Prostate gland (tissue), 2 donors: ENCODE measurements around the gene ANO2. TPM values are rescaled to one million over a fixed set of nuclear protein-coding genes. Genes with fewer than 3 reads are reported as not detected.

ENCODE experiments used
- DNase-seq: peaks from one replicate; pipeline ENCODE4 v3.0.0-alpha.2; 2019; ENCODE audit warnings: low spot score
- H3K27ac ChIP-seq, 2 donors: fragments of 200-600 bp; sonication (generic); 2 replicates each; pipeline ENCODE4 v1.5.1; 2017 to 2019
- H3K27me3 ChIP-seq: fragments of 200-600 bp; sonication (generic); replicated peaks from 2 replicates; pipeline ENCODE4 v1.5.1; 2019; ENCODE audit not compliant: insufficient read depth
- H3K36me3 ChIP-seq, 2 donors: fragments of 200-600 bp; sonication (generic); 1 replicate in 1 of 2; 2 replicates in 1 of 2; pipeline versions ENCODE4 v1.5.1 to v1.8.1; 2017 to 2019
- H3K4me1 ChIP-seq: fragments of 200-600 bp; sonication (generic); replicated peaks from 2 replicates; pipeline ENCODE4 v1.5.1; 2019
- H3K4me3 ChIP-seq, 2 donors: fragments of 200-600 bp; sonication (generic); 2 replicates each; pipeline ENCODE4 v1.5.1; 2017 to 2019
- H3K9me3 ChIP-seq: fragments of 200-600 bp; sonication (generic); 2 replicates; pipeline ENCODE4 v1.5.1; 2017
- CTCF ChIP-seq, 4 experiments: fragments of 200-600 bp in 2 of 4; fragments of 450-650 bp in 2 of 4; sonication (generic) in 2 of 4; IDR thresholded peaks; 1 replicate in 3 of 4; 2 replicates in 1 of 4; pipeline ENCODE4 v1.5.1; 2016 to 2019; ENCODE audit warnings: antibody characterized with exemption in 4 of 4, mild to moderate bottlenecking in 2 of 4, moderate library complexity in 2 of 4
- POLR2A ChIP-seq: fragments of 450-650 bp; IDR thresholded peaks from one replicate; pipeline ENCODE4 v1.6.1; 2016; ENCODE audit warnings: antibody characterized with exemption, mild to moderate bottlenecking
- POLR2AphosphoS5 ChIP-seq: sonication (generic); formaldehyde crosslinking; IDR thresholded peaks from one replicate; pipeline ENCODE4 v1.6.1; 2017; ENCODE audit warnings: antibody characterized with exemption
- WGBS: methylation state at CpG from one replicate; pipeline ENCODE4 v1.1.5; 2018; 5-methylcytosine and 5-hydroxymethylcytosine counted together
- intact Hi-C: fragments of 100-400 bp; cut with DNase I; formaldehyde crosslinking; loops from one replicate; pipeline ENCODE4 v1.14.2; 2022
- total RNA-seq, 2 donors: library from RNA; depleted of rRNA; stranded (reverse); fragments of >200 nt; gene quantifications; one replicate each; pipeline ENCODE4 v1.1.0, GENCODE V29; 2016

Gene ANO2
- total RNA-seq, 2 donors from 2014 or later = 0.64 to 7.0 TPM

- TF ChIP-seq POLR2AphosphoS5 (no peak), CTCF (IDR thresholded peaks at IDR 0.05) (no peak), POLR2A (no peak)
Measured at GRCh38 chr12:5913387-5913786, 31.7 kb downstream of the ANO2 start.

GRCh38 chr12:5912437-5913334 lies 32.4 kb downstream of the ANO2 start:
- no peaks in the 10 kb centered on the region for H3K9me3 ChIP-seq
- no peaks in the 10 kb centered on the region for H3K27me3 ChIP-seq
- DNase-seq = no peak
- H3K4me3 ChIP-seq = no peak overlapping the region
- WGBS = 78% methylated on average over 19 of the region's 19 CpGs
- no peaks in the 10 kb centered on the region for H3K36me3 ChIP-seq
- H3K27ac ChIP-seq = no peak overlapping the region
- no peaks in the 10 kb centered on the region for H3K4me1 ChIP-seq
- TF ChIP-seq POLR2A (no peak), CTCF (IDR thresholded peaks at IDR 0.05) (no peak)
- intact Hi-C loops = no loop called here

More at GRCh38 chr12:5913387-5913786, 31.7 kb downstream of the ANO2 start:
- no peaks in the 10 kb centered on the region for H3K4me1 ChIP-seq
- H3K27me3 ChIP-seq = no peaks in the 10 kb centered on the region
- H3K27ac ChIP-seq = no peak overlapping the region
- WGBS = 93% methylated on average over 9 of the region's 9 CpGs
- intact Hi-C loops = no loop called here
- H3K36me3 ChIP-seq = no peaks in the 10 kb centered on the region
- no peaks in the 10 kb centered on the region for H3K9me3 ChIP-seq
- no peak for DNase-seq
- H3K4me3 ChIP-seq = no peak overlapping the region

- intact Hi-C loops = no loop called here
- H3K27me3 ChIP-seq = no peaks in the 10 kb centered on the region
- no peaks in the 10 kb centered on the region for H3K9me3 ChIP-seq
- no peak for DNase-seq
- TF ChIP-seq CTCF (IDR thresholded peaks at IDR 0.05) = no peak
- TF ChIP-seq POLR2AphosphoS5 = no peak
- no peak for TF ChIP-seq POLR2A
- no peak overlapping the region for H3K27ac ChIP-seq
- 58% methylated on average over 3 of the region's 3 CpGs for WGBS
- H3K4me3 ChIP-seq = no peak overlapping the region
- no peaks in the 10 kb centered on the region for H3K36me3 ChIP-seq
- H3K4me1 ChIP-seq = no peaks in the 10 kb centered on the region
Measured at GRCh38 chr12:5912011-5912410, 33.0 kb downstream of the ANO2 start.

- Histone ChIP-seq H3K36me3 (no peaks in the 10 kb centered on the region), H3K27me3 (no peaks in the 10 kb centered on the region), H3K9me3 (no peaks in the 10 kb centered on the region), H3K4me1 (no peaks in the 10 kb centered on the region), H3K4me3 (no peak overlapping the region), H3K27ac (no peak overlapping the region)
- DNase-seq = no peak
- 88% methylated on average over 7 of the region's 7 CpGs for WGBS
- intact Hi-C loops = no loop called here
- TF ChIP-seq POLR2A = no peak
- TF ChIP-seq CTCF (IDR thresholded peaks at IDR 0.05) = no peak
- TF ChIP-seq POLR2AphosphoS5 = no peak
Measured at GRCh38 chr12:5910790-5911548, 34.1 kb downstream of the ANO2 start.
